ENCODE data around the gene TMEM150C. TPM values are rescaled to one million over a fixed set of nuclear protein-coding genes. Genes with fewer than 3 reads are reported as not detected.

The TMEM150C gene
- total and polyA plus RNA-seq, 4 experiments from 2014 or later: 0.07 TPM; not detected in 3

DNA sequence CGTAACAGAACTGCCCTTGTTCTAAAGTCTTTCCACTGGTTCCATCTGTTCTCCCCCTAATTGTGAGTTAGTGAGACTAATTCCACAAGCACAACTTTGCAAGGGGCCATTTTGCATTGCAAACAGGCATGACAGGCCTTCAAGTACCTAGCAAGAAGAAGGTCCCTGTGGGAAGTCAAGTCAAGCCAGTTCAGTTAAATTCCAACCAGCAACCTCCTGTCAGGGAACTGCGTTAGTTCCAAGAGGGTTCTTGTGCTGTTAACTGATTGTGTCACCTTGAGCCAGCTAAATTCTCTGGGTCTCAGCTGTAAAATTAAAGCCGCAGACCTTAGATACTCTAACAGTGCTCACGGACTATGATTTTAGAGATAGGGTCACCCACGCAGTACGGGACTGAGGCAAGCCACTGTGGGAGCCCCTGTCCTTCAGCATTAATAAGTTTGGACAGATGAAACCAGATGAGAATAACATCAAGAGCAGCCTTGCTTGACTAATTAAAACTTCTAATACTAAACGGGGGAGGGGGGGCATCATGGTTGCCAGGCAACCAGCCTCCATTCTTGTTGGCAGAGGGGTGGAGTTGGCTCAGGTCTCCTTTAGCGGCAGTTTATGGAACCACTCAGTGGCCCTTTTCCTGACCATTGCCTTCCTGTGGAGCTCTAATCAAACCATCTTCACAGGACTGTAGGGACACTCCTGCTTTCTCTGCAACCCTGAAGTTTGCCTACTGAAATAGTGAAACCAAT is 24.1 kb upstream of the TMEM150C start:
- H3K9me3 Mint-ChIP-seq: peaks cover 0 to 2% (median 0%) of the 10 kb centered on the region in 8 donors
- Histone ChIP-seq H3K4me1 (ENCODE audit: insufficient read depth, low read length) (no peaks in the 10 kb centered on the region), H3K36me3 (ENCODE audit: insufficient read depth, low read length) (no peaks in the 10 kb centered on the region), H3K27ac (ENCODE audit: low read depth, low read length) (no peak overlapping the region), H3K9me3 (ENCODE audit: control insufficient read depth in 1 of 2, low read length in 2 of 2) (no peaks in the 10 kb centered on the region), H3K4me3 (ENCODE audit: low read length in 2 of 2) (no peak overlapping the region), H3K27me3 (ENCODE audit: insufficient read depth, low read length) (no peaks in the 10 kb centered on the region)
- intact Hi-C loops (cut with micrococcal nuclease): no loop called here
- no peaks in the 10 kb centered on the region for H3K4me1 Mint-ChIP-seq
- H3K27ac Mint-ChIP-seq: no peak overlapping the region
- POLR2A ChIA-PET (ENCODE audit: partially characterized antibody): no interaction called here
- H3K27me3 Mint-ChIP-seq: peaks cover 3 to 8% of the 10 kb centered on the region in 2 donors
- DNase-seq: no peak
- H3K36me3 Mint-ChIP-seq: no peaks in the 10 kb centered on the region
- no peak overlapping the region for H3K4me3 Mint-ChIP-seq
- CTCF ChIA-PET (ENCODE audit: partially characterized antibody): no interaction called here

DNA sequence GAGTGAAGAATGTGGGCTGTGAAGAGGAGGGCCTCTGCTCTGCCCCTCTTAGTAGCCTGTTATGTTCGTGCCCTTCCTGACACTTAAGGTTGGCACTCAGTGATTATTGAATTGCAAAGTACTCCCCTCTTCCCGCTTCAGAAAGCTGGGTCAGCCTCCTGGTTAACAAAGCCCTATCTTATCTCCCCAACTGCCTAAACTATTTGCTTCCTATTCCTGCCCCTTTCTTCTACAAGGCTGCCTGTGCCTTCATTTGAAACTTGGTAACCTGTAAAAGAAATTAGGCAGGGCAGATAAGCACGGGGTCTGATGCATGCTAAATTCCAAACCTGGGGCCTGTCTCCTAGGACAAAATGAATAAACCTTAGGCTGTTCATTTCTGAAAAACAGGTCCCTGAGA is 23.1 kb upstream of the TMEM150C start:
- Histone ChIP-seq H3K36me3 (ENCODE audit: insufficient read depth, low read length) (no peaks in the 10 kb centered on the region), H3K4me1 (ENCODE audit: insufficient read depth, low read length) (no peaks in the 10 kb centered on the region), H3K27ac (ENCODE audit: low read depth, low read length) (no peak overlapping the region), H3K4me3 (ENCODE audit: low read length in 2 of 2) (no peak overlapping the region), H3K27me3 (ENCODE audit: insufficient read depth, low read length) (no peaks in the 10 kb centered on the region), H3K9me3 (ENCODE audit: control insufficient read depth in 1 of 2, low read length in 2 of 2) (no peaks in the 10 kb centered on the region)
- Mint-ChIP-seq H3K36me3 (no peaks in the 10 kb centered on the region), H3K27me3 (peaks cover 3 to 8% of the 10 kb centered on the region in 2 donors), H3K9me3 (peaks cover 0 to 2% (median 0%) of the 10 kb centered on the region in 8 donors), H3K4me1 (no peaks in the 10 kb centered on the region), H3K27ac (no peak overlapping the region), H3K4me3 (no peak overlapping the region)
- ChIA-PET CTCF (ENCODE audit: partially characterized antibody) (no interaction called here), POLR2A (ENCODE audit: partially characterized antibody) (no interaction called here)
- DNase-seq: no peak
- intact Hi-C loops (cut with micrococcal nuclease): no loop called here

GRCh38 chr4:82583897-82584587 is 22.3 kb upstream of the TMEM150C start:
- ChIA-PET POLR2A (ENCODE audit: partially characterized antibody) (no interaction called here), CTCF (ENCODE audit: partially characterized antibody) (no interaction called here)
- Histone ChIP-seq H3K27me3 (ENCODE audit: insufficient read depth, low read length) (no peaks in the 10 kb centered on the region), H3K36me3 (ENCODE audit: insufficient read depth, low read length) (no peaks in the 10 kb centered on the region), H3K9me3 (ENCODE audit: control insufficient read depth in 1 of 2, low read length in 2 of 2) (no peaks in the 10 kb centered on the region), H3K27ac (ENCODE audit: low read depth, low read length) (no peak overlapping the region), H3K4me3 (ENCODE audit: low read length in 2 of 2) (no peak overlapping the region), H3K4me1 (ENCODE audit: insufficient read depth, low read length) (no peaks in the 10 kb centered on the region)
- intact Hi-C loops (cut with micrococcal nuclease): no loop called here
- Mint-ChIP-seq H3K4me3 (no peak overlapping the region), H3K9me3 (peaks cover 0 to 2% (median 0%) of the 10 kb centered on the region in 8 donors), H3K36me3 (no peaks in the 10 kb centered on the region), H3K27me3 (peaks cover 4 to 8% of the 10 kb centered on the region in 2 donors), H3K4me1 (no peaks in the 10 kb centered on the region), H3K27ac (no peak overlapping the region)
- DNase-seq: no peak

DNA sequence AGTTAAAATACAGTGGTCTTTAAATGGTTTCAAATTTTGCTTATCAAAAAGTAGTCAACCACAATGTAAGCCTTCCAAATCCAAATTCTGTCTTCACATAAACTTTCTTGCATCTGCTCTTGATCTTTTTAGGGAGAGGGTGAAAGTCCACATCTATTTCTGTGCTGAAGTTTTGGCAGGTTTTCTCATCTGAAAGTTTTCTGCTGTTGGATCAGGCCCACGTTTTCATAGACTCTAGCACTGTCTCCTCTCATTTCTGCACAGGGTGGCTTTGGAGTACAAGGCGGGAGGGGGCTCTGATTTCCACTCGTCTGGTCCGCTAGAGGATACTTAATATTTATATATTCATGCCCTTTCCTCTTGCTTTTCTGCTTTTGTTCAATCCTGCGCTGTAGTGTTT is 18.1 kb upstream of the TMEM150C start:
- Mint-ChIP-seq H3K4me3 (no peak overlapping the region), H3K27me3 (peaks cover 7 to 8% of the 10 kb centered on the region in 2 donors), H3K9me3 (peaks cover 0 to under 1% (median 0%) of the 10 kb centered on the region in 8 donors), H3K4me1 (no peaks in the 10 kb centered on the region), H3K27ac (no peak overlapping the region), H3K36me3 (no peaks in the 10 kb centered on the region)
- POLR2A ChIA-PET (ENCODE audit: partially characterized antibody): no interaction called here
- no peaks in the 10 kb centered on the region for H3K9me3 ChIP-seq (ENCODE audit: control insufficient read depth in 1 of 2, low read length in 2 of 2)
- no peak overlapping the region for H3K27ac ChIP-seq (ENCODE audit: low read depth, low read length)
- H3K27me3 ChIP-seq (ENCODE audit: insufficient read depth, low read length): no peaks in the 10 kb centered on the region
- intact Hi-C loops (cut with micrococcal nuclease): no loop called here
- DNase-seq: no peak
- no peak overlapping the region for H3K4me3 ChIP-seq (ENCODE audit: low read length in 2 of 2)
- H3K36me3 ChIP-seq (ENCODE audit: insufficient read depth, low read length): no peaks in the 10 kb centered on the region
- no peaks in the 10 kb centered on the region for H3K4me1 ChIP-seq (ENCODE audit: insufficient read depth, low read length)
- CTCF ChIA-PET (ENCODE audit: partially characterized antibody): no interaction called here

DNA sequence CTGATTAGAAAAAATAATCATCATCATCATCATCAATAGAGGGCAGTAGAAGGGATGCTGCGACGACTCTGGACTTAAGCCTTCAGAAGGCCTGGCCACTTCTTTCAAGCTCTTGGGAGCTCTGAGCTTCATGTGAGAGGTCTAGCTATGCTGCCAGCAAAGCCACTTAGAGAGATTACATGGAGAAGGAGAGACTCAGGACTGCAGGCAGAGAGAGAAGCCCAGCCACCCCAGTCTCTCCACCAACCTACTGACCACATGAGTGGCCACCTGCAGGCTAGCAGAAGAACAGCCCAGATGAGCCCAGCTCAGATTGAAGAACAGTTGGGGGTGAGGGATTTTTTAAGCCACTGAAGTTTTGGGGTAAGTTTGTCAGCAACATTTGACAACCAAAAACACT is 17.1 kb upstream of the TMEM150C start:
- no peaks in the 10 kb centered on the region for H3K36me3 Mint-ChIP-seq
- Histone ChIP-seq H3K4me1 (ENCODE audit: insufficient read depth, low read length) (no peaks in the 10 kb centered on the region), H3K9me3 (ENCODE audit: control insufficient read depth in 1 of 2, low read length in 2 of 2) (no peaks in the 10 kb centered on the region), H3K36me3 (ENCODE audit: insufficient read depth, low read length) (no peaks in the 10 kb centered on the region), H3K27me3 (ENCODE audit: insufficient read depth, low read length) (no peaks in the 10 kb centered on the region), H3K4me3 (ENCODE audit: low read length in 2 of 2) (no peak overlapping the region), H3K27ac (ENCODE audit: low read depth, low read length) (no peak overlapping the region)
- no peaks in the 10 kb centered on the region for H3K4me1 Mint-ChIP-seq
- POLR2A ChIA-PET (ENCODE audit: partially characterized antibody): no interaction called here
- no peak overlapping the region for H3K27ac Mint-ChIP-seq
- no peak for DNase-seq
- H3K9me3 Mint-ChIP-seq: no peaks in the 10 kb centered on the region
- intact Hi-C loops (cut with micrococcal nuclease): no loop called here
- CTCF ChIA-PET (ENCODE audit: partially characterized antibody): no interaction called here
- peaks cover 8 to 13% of the 10 kb centered on the region in 2 donors for H3K27me3 Mint-ChIP-seq
- H3K4me3 Mint-ChIP-seq: no peak overlapping the region

DNA sequence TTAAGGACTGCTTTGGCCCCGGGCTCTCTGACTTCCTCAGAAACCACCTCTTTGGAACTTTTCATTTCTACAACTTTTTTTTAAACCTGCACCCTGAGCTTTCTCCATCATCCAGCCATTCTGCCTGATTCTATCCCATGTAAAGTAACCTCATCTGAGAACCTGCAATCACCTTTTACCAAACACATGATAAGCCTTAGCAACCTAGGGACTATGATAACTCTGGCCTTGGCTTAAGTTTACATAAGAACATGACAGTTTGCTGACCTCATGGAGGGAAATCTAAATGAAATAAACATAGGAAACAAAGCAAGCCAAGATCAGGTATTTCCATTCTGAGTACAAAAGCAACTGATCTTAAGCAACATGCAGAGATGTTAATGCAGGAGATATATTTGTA is 15.7 kb upstream of the TMEM150C start:
- no peaks in the 10 kb centered on the region for H3K36me3 Mint-ChIP-seq
- no peaks in the 10 kb centered on the region for H3K36me3 ChIP-seq (ENCODE audit: insufficient read depth, low read length)
- ChIA-PET CTCF (ENCODE audit: partially characterized antibody) (interaction anchor here (0.6 kb wide), 1 partner anchor 28 kb away, joined by 3 read pairs; no protein-coding TSS in a partner anchor), POLR2A (ENCODE audit: partially characterized antibody) (no interaction called here)
- H3K4me3 Mint-ChIP-seq: no peak overlapping the region
- H3K27me3 ChIP-seq (ENCODE audit: insufficient read depth, low read length): no peaks in the 10 kb centered on the region
- no peaks in the 10 kb centered on the region for H3K9me3 Mint-ChIP-seq
- H3K27ac ChIP-seq (ENCODE audit: low read depth, low read length): no peak overlapping the region
- peaks cover 3 to 12% of the 10 kb centered on the region in 2 donors for H3K27me3 Mint-ChIP-seq
- H3K4me3 ChIP-seq (ENCODE audit: low read length in 2 of 2): no peak overlapping the region
- H3K27ac Mint-ChIP-seq: no peak overlapping the region
- intact Hi-C loops (cut with micrococcal nuclease): no loop called here
- no peak for DNase-seq
- no peaks in the 10 kb centered on the region for H3K4me1 Mint-ChIP-seq
- H3K4me1 ChIP-seq (ENCODE audit: insufficient read depth, low read length): no peaks in the 10 kb centered on the region
- no peaks in the 10 kb centered on the region for H3K9me3 ChIP-seq (ENCODE audit: control insufficient read depth in 1 of 2, low read length in 2 of 2)

DNA sequence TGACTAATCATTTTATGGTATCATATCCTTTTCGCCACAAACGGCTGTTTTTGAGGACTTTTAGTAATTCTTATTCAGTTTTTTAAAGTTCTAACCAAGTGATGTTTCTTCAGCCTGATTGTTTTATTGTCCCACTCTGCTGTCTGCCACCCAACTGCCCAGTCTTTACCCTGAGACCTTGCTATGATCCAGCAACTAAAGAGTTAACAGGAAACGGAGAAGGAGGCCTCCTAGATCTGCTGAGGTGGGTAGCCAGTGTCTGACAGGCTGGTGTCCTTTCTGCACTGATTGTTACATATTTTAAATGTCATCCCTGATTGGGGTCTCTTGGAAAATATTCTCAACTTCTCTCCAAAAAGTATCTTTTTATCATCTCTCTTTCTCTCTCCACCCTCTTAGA is 7.9 kb upstream of the TMEM150C start:
- intact Hi-C loops (cut with micrococcal nuclease): no loop called here
- ChIA-PET CTCF (ENCODE audit: partially characterized antibody) (no interaction called here), POLR2A (ENCODE audit: partially characterized antibody) (no interaction called here)
- no peaks in the 10 kb centered on the region for H3K27me3 ChIP-seq (ENCODE audit: insufficient read depth, low read length)
- H3K27ac ChIP-seq (ENCODE audit: low read depth, low read length): no peak overlapping the region
- Mint-ChIP-seq H3K27me3 (peaks cover 14 to 24% of the 10 kb centered on the region in 2 donors), H3K36me3 (no peaks in the 10 kb centered on the region), H3K4me3 (no peak overlapping the region), H3K4me1 (no peaks in the 10 kb centered on the region), H3K27ac (no peak overlapping the region), H3K9me3 (peaks cover 0 to 3% (median 1%) of the 10 kb centered on the region in 8 donors)
- H3K4me1 ChIP-seq (ENCODE audit: insufficient read depth, low read length): no peaks in the 10 kb centered on the region
- no peak overlapping the region for H3K4me3 ChIP-seq (ENCODE audit: low read length in 2 of 2)
- H3K9me3 ChIP-seq (ENCODE audit: control insufficient read depth in 1 of 2, low read length in 2 of 2): no peaks in the 10 kb centered on the region
- no peaks in the 10 kb centered on the region for H3K36me3 ChIP-seq (ENCODE audit: insufficient read depth, low read length)
- no peak for DNase-seq

Measured in CD4-positive, alpha-beta memory T cell (primary cell).